DND-41 (cell line): ENCODE results near the gene DNAJA3.

Experiments used
- ATAC-seq: fragments of 200-7000 bp; cut with Tn5 transposase; 3 replicates; pipeline ENCODE4 v1.9.1; 2021; ENCODE audit warnings: low read depth; ENCODE audit not compliant: insufficient read depth
- DNase-seq: peaks from one replicate; pipeline ENCODE4 v3.0.0-alpha.2; 2020
- H2AFZ ChIP-seq: 2 replicates; pipeline ENCODE4 v1.6.0; 2012; ENCODE audit warnings: low read depth, low read length
- H3K27ac ChIP-seq: 2 replicates; pipeline ENCODE4 v1.5.1; 2012; ENCODE audit warnings: low read length, inconsistent platforms
- H3K27me3 ChIP-seq: fragments of 200-600 bp; sonication (generic); 2 replicates; pipeline ENCODE4 v1.6.0; 2012; ENCODE audit warnings: low read length, mild to moderate bottlenecking, inconsistent platforms; ENCODE audit not compliant: insufficient read depth, poor library complexity
- H3K36me3 ChIP-seq: 2 replicates; pipeline ENCODE4 v1.5.1; 2012; ENCODE audit warnings: low read length, inconsistent platforms; ENCODE audit not compliant: insufficient read depth
- H3K4me1 ChIP-seq: 2 replicates; pipeline ENCODE4 v1.5.1; 2012; ENCODE audit warnings: mild to moderate bottlenecking, low read length; ENCODE audit not compliant: insufficient read depth
- H3K4me2 ChIP-seq: 2 replicates; pipeline ENCODE4 v1.6.0; 2012; ENCODE audit warnings: mild to moderate bottlenecking, moderate library complexity, low read length, inconsistent platforms; ENCODE audit not compliant: insufficient read depth
- H3K4me3 ChIP-seq, 2 experiments: fragments of 200-600 bp in 1 of 2; shearing (Covaris generic) in 1 of 2; 2 replicates each; pipeline ENCODE4 v1.5.1; 2012 to 2016; ENCODE audit warnings: inconsistent platforms in 2 of 2, low read length in 2 of 2, mild to moderate bottlenecking in 2 of 2, low read depth in 1 of 2, moderate library complexity in 1 of 2
- H3K79me2 ChIP-seq: 2 replicates; pipeline ENCODE4 v1.6.0; 2012; ENCODE audit warnings: low read length, inconsistent platforms; ENCODE audit not compliant: insufficient read depth
- H3K9ac ChIP-seq: 2 replicates; pipeline ENCODE4 v1.6.0; 2012; ENCODE audit warnings: low read depth, mild to moderate bottlenecking, inconsistent platforms, low read length, moderate library complexity
- H3K9me3 ChIP-seq: 2 replicates; pipeline ENCODE4 v1.5.1; 2012; ENCODE audit warnings: low read length, moderate library complexity, mild to moderate bottlenecking, inconsistent platforms; ENCODE audit not compliant: insufficient read depth, severe bottlenecking
- H4K20me1 ChIP-seq: 2 replicates; pipeline ENCODE4 v1.6.0; 2012; ENCODE audit warnings: low read length; ENCODE audit not compliant: insufficient read depth
- EZH2 ChIP-seq: IDR thresholded peaks from 3 replicates; pipeline ENCODE4 v1.6.1; 2012; ENCODE audit warnings: borderline replicate concordance, low read depth, mild to moderate bottlenecking, moderate library complexity, low read length, inconsistent platforms; ENCODE audit not compliant: severe bottlenecking
- TF ChIP-seq, protein P1 (sequence below): IDR thresholded peaks from 2 replicates; pipeline ENCODE4 v1.5.1; 2012; ENCODE audit warnings: borderline replicate concordance, low read length, moderate library complexity, mild to moderate bottlenecking; ENCODE audit not compliant: poor library complexity, severe bottlenecking; ENCODE audit errors: extremely low read depth

The DNAJA3 gene

DNA sequence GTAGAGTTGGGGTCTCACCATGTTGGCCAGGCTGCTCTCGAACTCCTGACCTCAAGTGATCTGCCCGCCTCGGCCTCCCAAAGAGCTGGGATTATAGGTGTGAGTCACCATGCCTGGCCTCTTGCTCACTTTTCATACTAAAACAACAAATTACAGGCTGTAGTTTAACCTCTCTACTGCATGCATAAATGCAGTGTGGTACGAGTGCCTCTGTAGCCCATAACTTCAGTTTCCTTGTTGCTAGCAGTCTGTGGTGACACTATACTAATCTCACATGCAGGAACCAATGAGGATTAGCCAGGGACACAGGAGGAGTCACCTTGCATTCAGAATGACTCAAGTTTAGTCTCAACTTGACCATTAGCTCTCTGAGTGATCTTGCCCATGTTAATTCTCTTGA is 70.6 kb downstream of the DNAJA3 start:
- Histone ChIP-seq H3K9me3 (no peaks in the 10 kb centered on the region), H3K27ac (no peak overlapping the region), H3K79me2 (peaks cover 21% of the 10 kb centered on the region), H3K4me3 (no peak overlapping the region), H3K36me3 (peaks cover 8% of the 10 kb centered on the region; the same call in 1 of the 2 replicates), H3K4me1 (no peaks in the 10 kb centered on the region), H4K20me1 (peaks cover 25% of the 10 kb centered on the region; the same call in 1 of the 2 replicates), H3K27me3 (no peaks in the 10 kb centered on the region), H2AFZ (no peak overlapping the region), H3K9ac (no peak overlapping the region), H3K4me2 (no peak overlapping the region)
- TF ChIP-seq, protein P1, sequence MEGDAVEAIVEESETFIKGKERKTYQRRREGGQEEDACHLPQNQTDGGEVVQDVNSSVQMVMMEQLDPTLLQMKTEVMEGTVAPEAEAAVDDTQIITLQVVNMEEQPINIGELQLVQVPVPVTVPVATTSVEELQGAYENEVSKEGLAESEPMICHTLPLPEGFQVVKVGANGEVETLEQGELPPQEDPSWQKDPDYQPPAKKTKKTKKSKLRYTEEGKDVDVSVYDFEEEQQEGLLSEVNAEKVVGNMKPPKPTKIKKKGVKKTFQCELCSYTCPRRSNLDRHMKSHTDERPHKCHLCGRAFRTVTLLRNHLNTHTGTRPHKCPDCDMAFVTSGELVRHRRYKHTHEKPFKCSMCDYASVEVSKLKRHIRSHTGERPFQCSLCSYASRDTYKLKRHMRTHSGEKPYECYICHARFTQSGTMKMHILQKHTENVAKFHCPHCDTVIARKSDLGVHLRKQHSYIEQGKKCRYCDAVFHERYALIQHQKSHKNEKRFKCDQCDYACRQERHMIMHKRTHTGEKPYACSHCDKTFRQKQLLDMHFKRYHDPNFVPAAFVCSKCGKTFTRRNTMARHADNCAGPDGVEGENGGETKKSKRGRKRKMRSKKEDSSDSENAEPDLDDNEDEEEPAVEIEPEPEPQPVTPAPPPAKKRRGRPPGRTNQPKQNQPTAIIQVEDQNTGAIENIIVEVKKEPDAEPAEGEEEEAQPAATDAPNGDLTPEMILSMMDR = no peak
- TF ChIP-seq EZH2 = no peak
- ATAC-seq (no peak), DNase-seq (no peak)

DNA sequence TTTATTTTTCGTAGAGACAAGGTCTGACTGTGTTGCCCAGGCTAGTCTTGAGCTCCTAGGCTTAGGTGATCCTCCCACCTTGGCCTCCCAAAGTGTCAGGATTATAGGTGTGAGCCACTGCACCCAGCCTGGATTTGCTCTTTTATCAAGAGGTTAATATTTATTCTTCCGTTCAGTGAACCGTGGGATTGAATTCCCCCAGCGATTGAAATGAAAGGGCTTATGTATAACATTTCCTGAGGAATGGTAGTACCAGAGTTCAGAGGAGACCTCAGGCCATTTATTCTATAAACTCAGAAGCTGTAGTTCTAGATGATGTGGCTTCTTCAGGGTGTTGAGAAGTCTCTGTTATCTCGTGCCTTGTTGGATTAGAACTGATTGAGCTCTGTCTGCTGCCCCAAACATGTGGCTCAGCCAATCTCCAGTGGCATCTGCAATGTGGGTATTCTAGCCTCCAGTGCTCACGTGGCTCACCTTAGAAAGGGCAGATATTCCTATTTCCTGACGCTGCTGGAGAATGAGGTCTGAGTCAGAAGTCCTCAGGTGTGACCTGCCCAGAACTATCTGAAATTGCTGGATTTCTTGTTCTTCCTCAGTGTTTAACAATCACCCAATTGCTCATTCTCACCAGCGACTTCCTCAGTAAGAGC is 73.0 kb downstream of the DNAJA3 start:
- Histone ChIP-seq H3K36me3 (peaks cover 8% of the 10 kb centered on the region; the same call in 1 of the 2 replicates), H3K27ac (no peak overlapping the region), H3K4me3 (no peak overlapping the region), H2AFZ (no peak overlapping the region), H3K27me3 (no peaks in the 10 kb centered on the region), H3K9me3 (no peaks in the 10 kb centered on the region), H3K9ac (no peak overlapping the region), H4K20me1 (peaks cover 27% of the 10 kb centered on the region; the same call in 1 of the 2 replicates), H3K79me2 (peaks cover 26% of the 10 kb centered on the region; the same call in 1 of the 2 replicates), H3K4me2 (no peak overlapping the region), H3K4me1 (no peaks in the 10 kb centered on the region)
- no peak for TF ChIP-seq EZH2
- TF ChIP-seq, protein P1 = no peak
- no peak for ATAC-seq
- DNase-seq = no peak

DNA sequence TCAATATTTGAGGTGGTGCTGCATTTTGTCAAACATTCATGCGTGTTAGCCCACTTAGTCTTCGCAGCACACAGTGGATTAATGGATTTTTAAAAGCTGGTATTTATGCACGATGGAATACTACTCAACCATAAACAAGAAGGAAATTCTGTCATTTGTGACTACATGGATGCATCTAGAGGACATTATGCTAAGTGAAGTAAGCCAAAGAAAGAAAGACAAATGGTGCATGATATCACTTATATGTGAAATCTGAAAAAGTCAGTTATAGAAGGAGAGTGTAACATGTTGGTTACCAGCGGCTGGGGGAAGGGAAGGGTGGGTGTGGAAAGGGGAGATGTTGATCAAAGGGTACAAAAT is 73.5 kb downstream of the DNAJA3 start:
- no peak overlapping the region for H3K4me3 ChIP-seq
- TF ChIP-seq, protein P1 = no peak
- TF ChIP-seq EZH2 = no peak
- peaks cover 29% of the 10 kb centered on the region; the same call in 1 of the 2 replicates for H3K79me2 ChIP-seq
- H3K9me3 ChIP-seq = no peaks in the 10 kb centered on the region
- DNase-seq = no peak
- ATAC-seq = no peak
- H3K4me2 ChIP-seq = no peak overlapping the region
- peaks cover 8% of the 10 kb centered on the region; the same call in 1 of the 2 replicates for H3K36me3 ChIP-seq
- H3K27ac ChIP-seq = no peak overlapping the region
- H3K4me1 ChIP-seq = no peaks in the 10 kb centered on the region
- no peaks in the 10 kb centered on the region for H3K27me3 ChIP-seq
- no peak overlapping the region for H2AFZ ChIP-seq
- peaks cover 27% of the 10 kb centered on the region; the same call in 1 of the 2 replicates for H4K20me1 ChIP-seq
- no peak overlapping the region for H3K9ac ChIP-seq
